ENCODE results near the gene MEGF8.

DNA sequence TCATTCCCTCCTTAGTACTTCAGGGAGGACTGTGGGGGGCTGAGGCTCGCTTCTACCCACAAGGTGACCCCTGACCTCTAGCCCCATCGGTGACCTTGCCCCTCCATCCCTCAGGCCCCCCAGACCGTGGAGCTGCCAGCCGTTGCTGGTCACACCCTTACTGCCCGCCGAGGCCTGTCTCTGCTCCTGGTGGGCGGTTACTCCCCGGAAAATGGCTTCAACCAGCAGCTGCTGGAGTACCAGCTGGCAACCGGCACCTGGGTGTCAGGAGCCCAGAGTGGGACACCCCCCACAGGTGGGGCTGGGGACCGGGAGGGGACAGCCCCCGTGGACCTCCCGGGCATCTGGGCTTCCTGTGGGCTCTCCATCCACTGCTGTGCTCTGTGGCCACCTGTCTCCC, 31.9 kb downstream of the MEGF8 start:
- TF ChIP-seq, protein P1, sequence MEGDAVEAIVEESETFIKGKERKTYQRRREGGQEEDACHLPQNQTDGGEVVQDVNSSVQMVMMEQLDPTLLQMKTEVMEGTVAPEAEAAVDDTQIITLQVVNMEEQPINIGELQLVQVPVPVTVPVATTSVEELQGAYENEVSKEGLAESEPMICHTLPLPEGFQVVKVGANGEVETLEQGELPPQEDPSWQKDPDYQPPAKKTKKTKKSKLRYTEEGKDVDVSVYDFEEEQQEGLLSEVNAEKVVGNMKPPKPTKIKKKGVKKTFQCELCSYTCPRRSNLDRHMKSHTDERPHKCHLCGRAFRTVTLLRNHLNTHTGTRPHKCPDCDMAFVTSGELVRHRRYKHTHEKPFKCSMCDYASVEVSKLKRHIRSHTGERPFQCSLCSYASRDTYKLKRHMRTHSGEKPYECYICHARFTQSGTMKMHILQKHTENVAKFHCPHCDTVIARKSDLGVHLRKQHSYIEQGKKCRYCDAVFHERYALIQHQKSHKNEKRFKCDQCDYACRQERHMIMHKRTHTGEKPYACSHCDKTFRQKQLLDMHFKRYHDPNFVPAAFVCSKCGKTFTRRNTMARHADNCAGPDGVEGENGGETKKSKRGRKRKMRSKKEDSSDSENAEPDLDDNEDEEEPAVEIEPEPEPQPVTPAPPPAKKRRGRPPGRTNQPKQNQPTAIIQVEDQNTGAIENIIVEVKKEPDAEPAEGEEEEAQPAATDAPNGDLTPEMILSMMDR (CRISPR knock-in tag; IDR thresholded peaks at IDR 0.05), result no peak
- no peak for TF ChIP-seq ZNF225 (CRISPR knock-in tag; IDR thresholded peaks at IDR 0.05)
- TF ChIP-seq, protein P2, sequence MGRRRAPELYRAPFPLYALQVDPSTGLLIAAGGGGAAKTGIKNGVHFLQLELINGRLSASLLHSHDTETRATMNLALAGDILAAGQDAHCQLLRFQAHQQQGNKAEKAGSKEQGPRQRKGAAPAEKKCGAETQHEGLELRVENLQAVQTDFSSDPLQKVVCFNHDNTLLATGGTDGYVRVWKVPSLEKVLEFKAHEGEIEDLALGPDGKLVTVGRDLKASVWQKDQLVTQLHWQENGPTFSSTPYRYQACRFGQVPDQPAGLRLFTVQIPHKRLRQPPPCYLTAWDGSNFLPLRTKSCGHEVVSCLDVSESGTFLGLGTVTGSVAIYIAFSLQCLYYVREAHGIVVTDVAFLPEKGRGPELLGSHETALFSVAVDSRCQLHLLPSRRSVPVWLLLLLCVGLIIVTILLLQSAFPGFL (CRISPR knock-in tag; IDR thresholded peaks at IDR 0.05), result no peak
- TF ChIP-seq JUNB (CRISPR knock-in tag; IDR thresholded peaks at IDR 0.05; ENCODE audit: borderline replicate concordance), result no peak
- TF ChIP-seq HCFC1 (IDR thresholded peaks at IDR 0.05; ENCODE audit: low read depth, low read length), result no peak
- TF ChIP-seq POLR2AphosphoS5 (IDR thresholded peaks at IDR 0.05; ENCODE audit: low read depth, low read length), result no peak
- TF ChIP-seq HDAC2 (CRISPR knock-in tag; IDR thresholded peaks at IDR 0.05), result no peak
- TF ChIP-seq WIZ (CRISPR knock-in tag; IDR thresholded peaks at IDR 0.05), result no peak
- no peak for TF ChIP-seq ARID2 (CRISPR knock-in tag; IDR thresholded peaks at IDR 0.05; ENCODE audit: borderline replicate concordance)
- no peak for TF ChIP-seq FIP1L1 (IDR thresholded peaks at IDR 0.05; ENCODE audit: borderline replicate concordance, insufficient read depth, low read depth, low read length)
